Parietal lobe (tissue), 1 donor: ENCODE data around the gene SLCO4C1. TPM values are rescaled to one million over a fixed set of nuclear protein-coding genes. Genes with fewer than 3 reads are reported as not detected.

Experiments used
- total RNA-seq: library from RNA; depleted of rRNA; stranded (reverse); fragments of >200 nt; gene quantifications from one replicate; pipeline ENCODE4 v1.2.3, GENCODE V29; 2014

The SLCO4C1 gene, protein sequence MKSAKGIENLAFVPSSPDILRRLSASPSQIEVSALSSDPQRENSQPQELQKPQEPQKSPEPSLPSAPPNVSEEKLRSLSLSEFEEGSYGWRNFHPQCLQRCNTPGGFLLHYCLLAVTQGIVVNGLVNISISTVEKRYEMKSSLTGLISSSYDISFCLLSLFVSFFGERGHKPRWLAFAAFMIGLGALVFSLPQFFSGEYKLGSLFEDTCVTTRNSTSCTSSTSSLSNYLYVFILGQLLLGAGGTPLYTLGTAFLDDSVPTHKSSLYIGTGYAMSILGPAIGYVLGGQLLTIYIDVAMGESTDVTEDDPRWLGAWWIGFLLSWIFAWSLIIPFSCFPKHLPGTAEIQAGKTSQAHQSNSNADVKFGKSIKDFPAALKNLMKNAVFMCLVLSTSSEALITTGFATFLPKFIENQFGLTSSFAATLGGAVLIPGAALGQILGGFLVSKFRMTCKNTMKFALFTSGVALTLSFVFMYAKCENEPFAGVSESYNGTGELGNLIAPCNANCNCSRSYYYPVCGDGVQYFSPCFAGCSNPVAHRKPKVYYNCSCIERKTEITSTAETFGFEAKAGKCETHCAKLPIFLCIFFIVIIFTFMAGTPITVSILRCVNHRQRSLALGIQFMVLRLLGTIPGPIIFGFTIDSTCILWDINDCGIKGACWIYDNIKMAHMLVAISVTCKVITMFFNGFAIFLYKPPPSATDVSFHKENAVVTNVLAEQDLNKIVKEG
- total RNA-seq: 0.63 TPM

DNA sequence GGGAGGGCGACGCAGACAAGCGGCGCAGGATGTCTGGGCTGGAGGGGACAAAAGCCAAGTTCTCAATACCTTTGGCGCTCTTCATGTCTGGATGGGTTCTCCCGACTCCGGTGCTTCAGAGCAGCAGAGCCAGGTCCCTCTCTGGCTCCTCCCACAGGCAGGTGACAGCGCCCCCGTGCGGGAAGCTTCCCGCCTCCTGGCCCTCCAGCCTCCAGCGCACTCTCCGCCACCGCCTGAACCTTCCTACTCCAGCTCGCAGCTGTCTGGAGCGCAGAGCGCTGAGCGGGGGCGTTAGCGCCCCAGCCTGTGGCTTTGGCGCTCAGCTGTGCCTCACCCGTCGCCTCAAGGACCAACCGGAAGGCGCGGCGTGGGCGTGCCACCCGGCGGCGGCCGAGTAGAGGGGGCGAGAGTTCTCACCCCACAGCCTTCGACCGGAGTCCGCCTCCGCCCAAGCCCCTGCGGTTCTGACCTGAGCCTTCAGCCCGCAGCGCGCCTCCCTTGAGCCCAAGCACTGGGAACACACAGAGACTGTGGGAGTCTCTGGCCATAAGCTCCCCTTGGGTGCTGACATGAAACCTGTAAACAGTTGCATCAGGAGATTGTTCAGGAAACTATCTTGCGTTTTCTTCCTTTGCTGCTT lies at the start of gene SLCO4C1:
Gene SLCO4C1 (minus strand): TSS at position 107 of the 640 bp plus-strand sequence. CDS start 22 bp downstream, at position 85.

Other genes with a start within 250 kb of the SLCO4C1 start
- 0.31 TPM for gene SLCO6A1, start 202.7 kb upstream of the SLCO4C1 start, total RNA-seq